Measurements from ENCODE around the gene KASH5. TPM values are rescaled to one million over a fixed set of nuclear protein-coding genes. Genes with fewer than 3 reads are reported as not detected.

The KASH5 gene
- total and polyA plus RNA-seq, 5 donors from 2014 or later = not detected

DNA sequence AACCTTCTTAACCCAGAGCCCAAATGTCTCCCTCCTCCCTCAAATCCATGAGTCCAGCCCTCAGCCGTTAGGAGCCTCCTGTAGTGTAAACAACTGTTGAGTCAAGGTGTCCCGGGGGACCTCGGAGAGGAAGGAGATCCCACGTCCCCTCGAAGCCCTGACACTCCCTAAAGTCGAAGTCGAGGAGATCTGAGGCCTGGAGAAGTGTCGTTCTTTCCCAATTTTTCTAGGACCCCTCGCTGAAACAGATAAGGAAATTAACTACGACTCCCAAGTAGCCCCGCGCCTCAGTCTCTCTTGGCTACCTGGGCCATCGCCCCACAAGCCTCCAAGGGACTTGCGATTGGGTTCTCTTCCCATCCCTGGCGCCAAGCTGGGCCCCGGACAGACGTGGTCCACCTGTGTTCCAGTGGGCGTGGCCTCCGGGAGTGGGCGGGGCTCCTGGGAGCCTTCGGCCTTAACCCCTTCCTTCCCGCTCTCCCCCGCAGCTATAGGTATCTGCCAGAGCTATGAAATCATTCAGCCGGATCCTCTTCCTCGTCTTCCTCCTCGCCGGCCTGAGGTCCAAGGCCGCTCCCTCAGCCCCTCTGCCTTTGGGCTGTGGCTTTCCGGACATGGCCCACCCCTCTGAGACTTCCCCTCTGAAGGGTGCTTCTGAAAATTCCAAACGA is 38.0 kb downstream of the KASH5 start:
- H3K36me3 ChIP-seq (ENCODE audit: control insufficient read depth, insufficient read depth, low read length) = no peaks in the 10 kb centered on the region

DNA sequence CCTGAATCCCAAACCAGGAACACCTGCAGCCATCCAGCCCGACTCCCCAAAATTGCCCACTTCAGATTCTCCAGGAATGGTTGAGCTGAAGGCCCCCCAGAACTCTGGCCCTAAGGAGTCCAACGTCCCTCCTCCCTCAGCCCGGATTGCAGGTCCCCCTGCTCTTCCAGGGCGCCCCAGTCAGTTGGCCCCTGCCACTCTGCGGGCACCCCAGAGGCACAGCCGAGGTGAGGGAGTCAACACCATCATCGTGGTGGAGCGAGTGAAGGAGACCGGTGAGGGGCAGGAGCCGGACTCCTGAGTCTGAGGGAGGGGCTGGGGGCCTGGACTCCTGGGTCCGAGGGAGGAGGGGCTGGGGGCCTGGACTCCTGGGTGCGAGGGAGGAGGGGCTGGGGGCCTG is 39.3 kb downstream of the KASH5 start:
- Mint-ChIP-seq H3K9me3 (peaks cover 0 to 15% (median 0%) of the 10 kb centered on the region in 7 donors), H3K27ac (no peak overlapping the region), H3K27me3 (peaks cover 93% of the 10 kb centered on the region), H3K4me3 (peak overlapping the region in 1 of 4 donors; percentile 36), H3K4me1 (peaks cover 5 to 68% (median 26%) of the 10 kb centered on the region in 4 donors), H3K36me3 (peaks cover 8% of the 10 kb centered on the region)
- no peak for ATAC-seq (ENCODE audit: low read depth in 2 of 2)
- no peaks in the 10 kb centered on the region for H3K36me3 ChIP-seq (ENCODE audit: control insufficient read depth, insufficient read depth, low read length)
- peaks cover 46% of the 10 kb centered on the region for H3K4me1 ChIP-seq (ENCODE audit: control insufficient read depth, insufficient read depth, low read length, poor library complexity, severe bottlenecking)
- no peak for DNase-seq
- H3K27me3 ChIP-seq (ENCODE audit: control insufficient read depth, insufficient read depth, low read length) = peaks cover 50% of the 10 kb centered on the region
- no peak overlapping the region for H3K27ac ChIP-seq (ENCODE audit: insufficient read depth, low read length, poor library complexity, severe bottlenecking)
- H3K4me3 ChIP-seq (ENCODE audit: low read depth, low read length) = no peak overlapping the region
- H3K9me3 ChIP-seq (ENCODE audit: control insufficient read depth in 2 of 2, low read length in 2 of 2) = no peaks in the 10 kb centered on the region

More for the DNA sequence above, 38.0 kb downstream of the KASH5 start:
- Histone ChIP-seq H3K27me3 (ENCODE audit: control insufficient read depth, insufficient read depth, low read length) (peaks cover 60% of the 10 kb centered on the region), H3K27ac (ENCODE audit: insufficient read depth, low read length, poor library complexity, severe bottlenecking) (no peak overlapping the region), H3K4me3 (ENCODE audit: low read depth, low read length) (no peak overlapping the region), H3K4me1 (ENCODE audit: control insufficient read depth, insufficient read depth, low read length, poor library complexity, severe bottlenecking) (peaks cover 49% of the 10 kb centered on the region), H3K9me3 (ENCODE audit: control insufficient read depth in 2 of 2, low read length in 2 of 2) (no peaks in the 10 kb centered on the region)
- Mint-ChIP-seq H3K36me3 (peaks cover 8% of the 10 kb centered on the region), H3K9me3 (peaks cover 0 to 17% (median 0%) of the 10 kb centered on the region in 7 donors), H3K4me1 (peaks cover 5 to 75% (median 34%) of the 10 kb centered on the region in 4 donors), H3K4me3 (no peak overlapping the region), H3K27me3 (peaks cover 97% of the 10 kb centered on the region), H3K27ac (no peak overlapping the region)
- DNase-seq = no peak
- no peak for ATAC-seq (ENCODE audit: low read depth in 2 of 2)

DNA sequence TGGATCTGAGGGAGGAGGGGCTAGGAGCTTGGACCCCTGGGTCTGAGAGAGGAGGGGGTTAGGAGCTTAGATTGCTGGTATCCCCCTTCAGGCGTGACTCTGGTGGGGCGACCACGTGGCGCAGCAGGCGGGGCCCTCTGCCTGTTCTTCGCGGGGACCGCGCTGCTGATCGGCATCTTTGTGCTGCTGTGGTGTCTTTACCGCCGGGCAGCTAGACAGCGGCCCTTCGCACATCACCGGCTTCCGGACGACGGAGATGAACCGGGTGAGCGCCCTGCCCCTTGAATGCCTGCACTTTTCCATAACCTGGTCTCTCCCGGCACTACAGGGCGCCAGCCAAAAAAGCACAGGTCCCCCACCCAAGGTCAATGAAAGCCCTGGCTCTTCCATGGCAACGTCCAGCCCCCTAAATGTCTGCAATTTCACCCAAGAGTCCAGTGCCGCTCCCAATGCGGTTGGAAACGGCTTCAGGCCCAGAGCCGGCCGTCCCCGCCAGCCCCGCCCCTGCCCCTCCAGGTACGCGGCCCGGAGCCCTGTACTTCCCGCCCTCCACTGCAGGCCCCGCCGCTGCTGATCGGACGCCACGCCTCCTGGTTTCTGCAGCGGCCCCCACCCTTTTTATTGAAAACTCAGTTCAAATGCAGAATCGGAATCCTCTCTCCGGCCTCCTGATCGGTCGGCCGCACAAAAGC is 40.0 kb downstream of the KASH5 start:
- H3K27ac ChIP-seq (ENCODE audit: insufficient read depth, low read length, poor library complexity, severe bottlenecking) = no peak overlapping the region
- Mint-ChIP-seq H3K36me3 (peaks cover 3% of the 10 kb centered on the region), H3K4me3 (peak overlapping the region in 3 of 4 donors; percentile 41 to 74 (median 67)), H3K4me1 (peaks cover 5 to 68% (median 21%) of the 10 kb centered on the region in 4 donors), H3K27me3 (peaks cover 94% of the 10 kb centered on the region), H3K27ac (no peak overlapping the region), H3K9me3 (peaks cover 0 to 15% (median 0%) of the 10 kb centered on the region in 7 donors)
- ATAC-seq (ENCODE audit: low read depth in 2 of 2) (peak in 1 of 2 donors; percentile 23), DNase-seq (peak in 1 of 3 donors; percentile 35)
- no peaks in the 10 kb centered on the region for H3K36me3 ChIP-seq (ENCODE audit: control insufficient read depth, insufficient read depth, low read length)
- H3K4me3 ChIP-seq (ENCODE audit: low read depth, low read length) = no peak overlapping the region
- peaks cover 46% of the 10 kb centered on the region for H3K4me1 ChIP-seq (ENCODE audit: control insufficient read depth, insufficient read depth, low read length, poor library complexity, severe bottlenecking)
- peaks cover 46% of the 10 kb centered on the region for H3K27me3 ChIP-seq (ENCODE audit: control insufficient read depth, insufficient read depth, low read length)
- H3K9me3 ChIP-seq (ENCODE audit: control insufficient read depth in 2 of 2, low read length in 2 of 2) = no peaks in the 10 kb centered on the region

DNA sequence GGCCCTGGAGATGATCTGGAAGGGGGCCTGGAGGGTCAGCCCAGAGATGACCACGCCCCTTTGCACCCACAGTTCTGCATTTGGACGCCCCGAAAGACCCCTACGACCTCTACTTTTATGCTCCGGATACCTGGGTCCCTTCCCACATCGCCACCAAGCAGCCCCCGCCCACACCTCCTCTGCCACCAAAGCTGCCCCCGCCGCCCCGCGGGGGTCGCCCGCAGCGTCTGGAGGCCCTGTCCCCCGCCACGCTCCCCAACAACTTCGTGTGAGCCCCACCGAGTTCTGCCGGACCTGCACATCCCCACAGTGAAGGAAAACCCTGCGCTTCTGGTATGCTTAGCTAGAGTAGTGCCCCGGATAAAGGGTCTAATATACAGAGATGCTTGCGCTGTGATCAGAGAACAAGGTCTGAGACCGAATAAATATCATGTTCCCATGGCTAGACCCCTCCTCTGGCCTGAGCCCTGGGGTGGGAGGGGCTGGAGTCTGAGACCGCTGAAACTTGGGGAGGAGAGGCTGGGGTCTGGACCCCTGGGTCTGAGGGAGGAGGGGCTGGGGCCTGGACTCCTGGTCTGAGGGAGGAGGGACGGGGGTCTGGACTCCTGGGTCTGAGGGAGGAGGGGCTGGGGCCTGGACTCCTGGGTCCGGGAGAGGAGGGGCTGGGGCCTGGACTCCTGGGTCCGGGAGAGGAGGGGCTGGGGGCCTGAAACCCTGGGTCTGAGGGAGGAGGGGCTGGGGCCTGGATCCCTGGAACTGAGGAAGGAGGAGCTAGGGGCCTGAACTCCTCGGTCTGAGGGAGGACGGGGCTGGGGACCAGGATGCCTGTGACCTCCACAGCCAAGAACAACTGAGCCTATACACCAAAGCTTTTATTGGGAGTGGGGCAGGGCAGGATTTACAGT is 40.8 kb downstream of the KASH5 start:
- peaks cover 1 to 67% (median 21%) of the 10 kb centered on the region in 4 donors for H3K4me1 Mint-ChIP-seq
- no peak for ATAC-seq (ENCODE audit: low read depth in 2 of 2)
- no peak overlapping the region for H3K4me3 ChIP-seq (ENCODE audit: low read depth, low read length)
- H3K4me1 ChIP-seq (ENCODE audit: control insufficient read depth, insufficient read depth, low read length, poor library complexity, severe bottlenecking) = peaks cover 45% of the 10 kb centered on the region
- H3K27ac Mint-ChIP-seq = no peak overlapping the region
- H3K27ac ChIP-seq (ENCODE audit: insufficient read depth, low read length, poor library complexity, severe bottlenecking) = no peak overlapping the region
- H3K27me3 Mint-ChIP-seq = peaks cover 91% of the 10 kb centered on the region
- no peaks in the 10 kb centered on the region for H3K9me3 ChIP-seq (ENCODE audit: control insufficient read depth in 2 of 2, low read length in 2 of 2)
- DNase-seq = no peak
- H3K36me3 Mint-ChIP-seq = peaks cover 3% of the 10 kb centered on the region
- no peaks in the 10 kb centered on the region for H3K36me3 ChIP-seq (ENCODE audit: control insufficient read depth, insufficient read depth, low read length)
- peaks cover 0 to 15% (median 1%) of the 10 kb centered on the region in 7 donors for H3K9me3 Mint-ChIP-seq
- peak overlapping the region in 2 of 4 donors; percentile 41 to 74 for H3K4me3 Mint-ChIP-seq
- peaks cover 44% of the 10 kb centered on the region for H3K27me3 ChIP-seq (ENCODE audit: control insufficient read depth, insufficient read depth, low read length)

DNA sequence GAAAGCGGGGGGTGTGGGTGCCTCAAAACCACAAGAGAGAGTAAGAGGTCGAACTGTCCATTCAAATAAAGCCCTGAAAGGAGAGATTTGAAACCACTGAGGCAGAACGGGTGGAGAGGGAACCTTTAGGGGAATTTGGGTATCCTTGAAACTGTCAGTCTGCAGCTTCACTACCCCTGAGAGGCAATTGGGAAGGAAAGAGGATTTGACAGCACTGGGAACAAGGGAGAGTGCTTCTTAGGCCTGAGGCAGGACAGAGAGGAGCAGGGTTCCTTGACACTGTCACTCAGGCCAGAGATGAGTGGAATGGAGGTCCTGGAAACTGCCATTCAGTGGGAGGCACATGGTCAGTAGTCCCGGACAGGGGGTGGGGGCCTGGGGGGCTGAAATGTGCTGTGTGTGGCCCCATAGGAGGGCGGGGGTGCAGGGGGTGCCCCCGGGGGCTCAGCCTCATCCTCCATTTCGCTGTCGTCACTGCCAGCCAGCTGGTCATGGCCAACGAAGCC is 42.2 kb downstream of the KASH5 start:
- no peak for ATAC-seq (ENCODE audit: low read depth in 2 of 2)
- Histone ChIP-seq H3K36me3 (ENCODE audit: control insufficient read depth, insufficient read depth, low read length) (no peaks in the 10 kb centered on the region), H3K27me3 (ENCODE audit: control insufficient read depth, insufficient read depth, low read length) (peaks cover 43% of the 10 kb centered on the region), H3K27ac (ENCODE audit: insufficient read depth, low read length, poor library complexity, severe bottlenecking) (no peak overlapping the region), H3K4me3 (ENCODE audit: low read depth, low read length) (no peak overlapping the region), H3K4me1 (ENCODE audit: control insufficient read depth, insufficient read depth, low read length, poor library complexity, severe bottlenecking) (peaks cover 39% of the 10 kb centered on the region), H3K9me3 (ENCODE audit: control insufficient read depth in 2 of 2, low read length in 2 of 2) (no peaks in the 10 kb centered on the region)
- Mint-ChIP-seq H3K4me1 (peaks cover 0 to 54% (median 18%) of the 10 kb centered on the region in 4 donors), H3K27ac (no peak overlapping the region), H3K36me3 (peaks cover 3% of the 10 kb centered on the region), H3K9me3 (peaks cover 0 to 15% (median 1%) of the 10 kb centered on the region in 7 donors), H3K4me3 (no peak overlapping the region), H3K27me3 (peaks cover 91% of the 10 kb centered on the region)
- DNase-seq = no peak

DNA sequence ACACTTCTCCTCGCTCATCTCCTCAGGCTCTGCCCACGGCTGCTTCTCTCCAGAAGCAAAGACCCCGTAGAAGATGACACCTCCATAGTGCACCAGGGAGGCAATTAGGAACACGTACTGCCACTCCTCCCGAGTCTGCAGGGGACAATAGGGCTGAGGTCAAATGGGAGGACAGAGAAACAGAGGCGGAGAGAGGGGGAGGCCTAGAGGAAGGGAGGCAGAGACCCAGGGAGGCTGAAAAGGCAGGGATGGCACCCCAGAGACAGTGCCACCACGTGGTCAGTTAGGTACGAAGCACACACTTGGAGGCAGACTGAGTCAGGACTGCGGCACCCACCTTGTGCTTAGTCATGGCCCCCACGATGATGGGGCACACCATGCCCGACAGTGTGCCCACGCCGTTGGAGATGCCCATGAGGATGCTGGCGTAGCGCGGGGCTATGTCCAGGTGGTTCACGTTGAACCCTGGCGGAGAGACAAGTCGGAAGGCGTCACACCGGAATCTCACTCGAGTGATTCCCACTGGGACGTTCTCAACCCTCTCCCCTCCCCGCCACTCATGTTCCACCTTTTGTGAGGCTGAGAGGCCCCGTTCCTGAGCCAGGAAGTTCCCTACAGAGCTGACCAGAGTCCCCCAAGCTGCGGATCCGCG is 42.8 kb downstream of the KASH5 start:
- H3K27me3 ChIP-seq (ENCODE audit: control insufficient read depth, insufficient read depth, low read length) = peaks cover 39% of the 10 kb centered on the region
- H3K9me3 ChIP-seq (ENCODE audit: control insufficient read depth in 2 of 2, low read length in 2 of 2) = no peaks in the 10 kb centered on the region
- peak overlapping the region in 1 of 3 donors; percentile 64 for H3K27ac Mint-ChIP-seq
- no peak overlapping the region for H3K4me3 ChIP-seq (ENCODE audit: low read depth, low read length)
- peaks cover 39% of the 10 kb centered on the region for H3K4me1 ChIP-seq (ENCODE audit: control insufficient read depth, insufficient read depth, low read length, poor library complexity, severe bottlenecking)
- H3K4me1 Mint-ChIP-seq = peaks cover 0 to 51% (median 19%) of the 10 kb centered on the region in 4 donors
- peaks cover 3% of the 10 kb centered on the region for H3K36me3 Mint-ChIP-seq
- peaks cover 91% of the 10 kb centered on the region for H3K27me3 Mint-ChIP-seq
- DNase-seq = peak in 1 of 3 donors; percentile 47
- no peak overlapping the region for H3K4me3 Mint-ChIP-seq
- H3K36me3 ChIP-seq (ENCODE audit: control insufficient read depth, insufficient read depth, low read length) = no peaks in the 10 kb centered on the region
- H3K9me3 Mint-ChIP-seq = peaks cover 0 to 15% (median 1%) of the 10 kb centered on the region in 7 donors
- no peak for ATAC-seq (ENCODE audit: low read depth in 2 of 2)
- no peak overlapping the region for H3K27ac ChIP-seq (ENCODE audit: insufficient read depth, low read length, poor library complexity, severe bottlenecking)

DNA sequence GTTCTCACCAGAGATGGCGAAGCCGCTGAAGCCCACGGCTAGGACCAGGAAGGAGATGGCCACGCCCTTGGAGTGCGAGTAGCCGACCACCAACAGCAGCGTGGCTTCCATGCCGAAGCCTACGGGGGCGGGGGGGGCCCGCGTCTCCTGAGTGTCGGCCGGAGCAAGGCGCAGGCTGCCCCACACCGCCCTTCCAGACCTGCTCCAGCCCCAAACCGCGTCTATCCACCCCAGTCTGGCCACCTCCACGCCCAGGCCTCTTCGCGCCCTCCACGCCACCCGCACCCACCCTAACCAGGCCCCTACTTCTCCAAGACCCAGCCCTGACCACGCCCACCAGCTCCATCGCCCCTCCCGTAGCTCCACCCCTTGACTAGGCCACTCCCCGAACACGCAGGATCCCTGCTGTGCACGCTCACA is 43.3 kb downstream of the KASH5 start:
- H3K4me1 Mint-ChIP-seq = peaks cover 0 to 52% (median 18%) of the 10 kb centered on the region in 4 donors
- Histone ChIP-seq H3K27ac (ENCODE audit: insufficient read depth, low read length, poor library complexity, severe bottlenecking) (no peak overlapping the region), H3K4me1 (ENCODE audit: control insufficient read depth, insufficient read depth, low read length, poor library complexity, severe bottlenecking) (peaks cover 36% of the 10 kb centered on the region), H3K27me3 (ENCODE audit: control insufficient read depth, insufficient read depth, low read length) (peaks cover 39% of the 10 kb centered on the region), H3K36me3 (ENCODE audit: control insufficient read depth, insufficient read depth, low read length) (no peaks in the 10 kb centered on the region), H3K4me3 (ENCODE audit: low read depth, low read length) (no peak overlapping the region), H3K9me3 (ENCODE audit: control insufficient read depth in 2 of 2, low read length in 2 of 2) (no peaks in the 10 kb centered on the region)
- H3K4me3 Mint-ChIP-seq = no peak overlapping the region
- H3K36me3 Mint-ChIP-seq = peaks cover 3% of the 10 kb centered on the region
- H3K9me3 Mint-ChIP-seq = peaks cover 0 to 13% (median 1%) of the 10 kb centered on the region in 7 donors
- ATAC-seq (ENCODE audit: low read depth in 2 of 2) = no peak
- H3K27me3 Mint-ChIP-seq = peaks cover 89% of the 10 kb centered on the region
- no peak overlapping the region for H3K27ac Mint-ChIP-seq
- peak in 1 of 3 donors; percentile 26 for DNase-seq

Data from CD4-positive, CD25-positive, alpha-beta regulatory T cell (primary cell).